SK-N-SH treated with all-trans-retinoic acid at 6 μM for 48 hours (cell line): ENCODE results near the gene ZBTB42.
A peak's percentile ranks its signal among the peaks of the same experiment; 100 is the strongest.

Experiments used
- ATAC-seq: fragments of 200-7000 bp; cut with Tn5 transposase; 3 replicates; pipeline ENCODE4 v1.9.1; 2020; ENCODE audit warnings: mild to moderate bottlenecking, moderate library complexity
- ARNTL ChIP-seq: fragments of 450-650 bp; formaldehyde crosslinking; IDR thresholded peaks from 2 replicates; pipeline ENCODE4 v1.5.0; 2020; ENCODE audit warnings: low read depth, mild to moderate bottlenecking, moderate library complexity, borderline replicate concordance
- CSDC2 ChIP-seq: fragments of 250-450 bp; sonication (Bioruptor Pico); IDR thresholded peaks from 2 replicates; pipeline ENCODE4 v1.5.0; 2020; ENCODE audit warnings: mild to moderate bottlenecking, moderate library complexity
- ESRRG ChIP-seq: fragments of 250-450 bp; sonication (Bioruptor Pico); IDR thresholded peaks from 2 replicates; pipeline ENCODE4 v1.6.1; 2021; ENCODE audit warnings: mild to moderate bottlenecking
- GLIS3 ChIP-seq: fragments of 250-450 bp; sonication (Bioruptor Pico); IDR thresholded peaks from 2 replicates; pipeline ENCODE4 v1.5.0; 2020; ENCODE audit warnings: mild to moderate bottlenecking, moderate library complexity
- ISL1 ChIP-seq: fragments of 250-450 bp; sonication (Bioruptor Pico); IDR thresholded peaks from 2 replicates; pipeline ENCODE4 v2.1.2; 2022; ENCODE audit warnings: mild to moderate bottlenecking, moderate library complexity
- OSR1 ChIP-seq: fragments of 250-450 bp; sonication (Bioruptor Pico); IDR thresholded peaks from 2 replicates; pipeline ENCODE4 v1.8.0; 2022; ENCODE audit warnings: moderate library complexity, mild to moderate bottlenecking, inconsistent platforms
- PPARA ChIP-seq: fragments of 250-450 bp; sonication (Bioruptor Pico); IDR thresholded peaks from 2 replicates; pipeline ENCODE4 v1.5.0; 2020; ENCODE audit warnings: mild to moderate bottlenecking, borderline replicate concordance
- RARB ChIP-seq: fragments of 250-450 bp; sonication (Bioruptor Pico); IDR thresholded peaks from 2 replicates; pipeline ENCODE4 v1.8.0; 2021; ENCODE audit warnings: mild to moderate bottlenecking, moderate library complexity
- SNAI2 ChIP-seq: fragments of 250-450 bp; sonication (Bioruptor Pico); IDR thresholded peaks from 2 replicates; pipeline ENCODE4 v1.5.0; 2020; ENCODE audit warnings: mild to moderate bottlenecking, moderate library complexity
- TCF4 ChIP-seq: fragments of 250-450 bp; sonication (Bioruptor Pico); IDR thresholded peaks from 2 replicates; pipeline ENCODE4 v1.8.0; 2021; ENCODE audit warnings: mild to moderate bottlenecking, moderate library complexity, borderline replicate concordance
- TOX ChIP-seq: fragments of 250-450 bp; sonication (Bioruptor Pico); IDR thresholded peaks from 2 replicates; pipeline ENCODE4 v1.8.0; 2021; ENCODE audit warnings: mild to moderate bottlenecking, moderate library complexity, borderline replicate concordance
- ZC3H10 ChIP-seq: fragments of 250-450 bp; sonication (Bioruptor Pico); IDR thresholded peaks from 2 replicates; pipeline ENCODE4 v1.5.1; 2021; ENCODE audit warnings: mild to moderate bottlenecking, moderate library complexity
- ZFP3 ChIP-seq: fragments of 250-450 bp; sonication (Bioruptor Pico); IDR thresholded peaks from 2 replicates; pipeline ENCODE4 v1.5.0; 2020; ENCODE audit warnings: mild to moderate bottlenecking, moderate library complexity
- ZFP30 ChIP-seq: fragments of 450-650 bp; formaldehyde crosslinking; IDR thresholded peaks from 2 replicates; pipeline ENCODE4 v1.5.0; 2022; ENCODE audit warnings: mild to moderate bottlenecking, moderate library complexity
- ZNF565 ChIP-seq: fragments of 450-650 bp; formaldehyde crosslinking; conservative IDR thresholded peaks from 2 replicates; pipeline ENCODE4 v1.5.0; 2020; ENCODE audit warnings: low read depth, mild to moderate bottlenecking, moderate library complexity
- ZNF70 ChIP-seq: fragments of 450-650 bp; formaldehyde crosslinking; IDR thresholded peaks from 2 replicates; pipeline ENCODE4 v1.5.0; 2020; ENCODE audit warnings: mild to moderate bottlenecking, moderate library complexity
- ZNF8 ChIP-seq: fragments of 450-650 bp; formaldehyde crosslinking; IDR thresholded peaks from 2 replicates; pipeline ENCODE4 v1.5.0; 2020; ENCODE audit warnings: mild to moderate bottlenecking, moderate library complexity
- TF ChIP-seq, protein P1 (sequence below): fragments of 250-450 bp; sonication (Bioruptor Pico); IDR thresholded peaks from 2 replicates; pipeline ENCODE4 v1.8.0; 2020; ENCODE audit warnings: mild to moderate bottlenecking, moderate library complexity, borderline replicate concordance
- TF ChIP-seq, protein P2 (sequence below): fragments of 250-450 bp; sonication (Bioruptor Pico); IDR thresholded peaks from 2 replicates; pipeline ENCODE4 v1.5.1; 2021; ENCODE audit warnings: mild to moderate bottlenecking, moderate library complexity
- TF ChIP-seq, protein P3 (sequence below): fragments of 250-450 bp; sonication (Bioruptor Pico); IDR thresholded peaks from 2 replicates; pipeline ENCODE4 v1.8.0; 2021; ENCODE audit warnings: low read depth, mild to moderate bottlenecking, moderate library complexity, borderline replicate concordance
- TF ChIP-seq, protein P4 (sequence below): fragments of 250-450 bp; sonication (Bioruptor Pico); IDR thresholded peaks from 2 replicates; pipeline ENCODE4 v1.5.0; 2020; ENCODE audit warnings: mild to moderate bottlenecking, moderate library complexity

Gene ZBTB42

DNA sequence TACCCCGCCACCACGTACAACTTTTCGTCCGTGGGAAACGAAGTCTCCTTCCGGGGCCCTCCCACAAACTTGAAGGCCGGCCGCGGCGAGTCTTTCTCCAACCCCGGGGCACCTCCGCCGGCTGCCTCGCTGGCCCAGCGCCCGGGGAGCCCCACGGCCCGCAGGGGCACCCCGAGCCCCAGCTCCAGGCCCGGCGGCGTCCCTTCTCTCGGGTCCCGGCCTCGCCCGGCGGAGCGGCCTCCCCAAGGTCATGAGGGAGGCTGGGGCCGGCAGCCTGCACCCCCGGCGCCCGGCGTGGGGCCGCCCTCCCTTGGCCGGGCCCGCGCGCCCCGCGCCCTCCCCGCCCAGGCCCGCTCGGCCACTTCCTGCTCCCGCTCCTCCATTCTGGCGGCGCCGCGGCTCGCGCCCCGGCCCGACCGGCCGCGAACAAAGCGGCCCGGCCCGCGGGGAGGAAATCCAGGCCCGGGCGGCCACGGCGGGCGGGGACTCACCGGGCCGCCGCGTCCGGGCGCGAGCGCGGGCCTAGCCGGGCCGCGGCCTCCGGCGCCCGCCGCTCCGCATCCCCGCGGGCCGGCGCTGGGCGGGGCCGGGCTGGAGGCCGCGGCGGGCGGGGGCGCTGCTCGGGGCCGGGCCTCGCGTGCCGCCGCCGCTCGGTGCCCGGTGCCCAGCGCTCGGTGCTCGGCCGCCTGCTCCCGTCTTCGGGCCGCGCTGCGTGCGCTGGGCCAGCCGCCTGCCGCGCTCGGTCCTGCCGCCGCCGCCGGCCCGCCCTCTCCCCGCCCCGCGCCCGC lies 5.7 kb upstream of the ZBTB42 start, which contains the start of gene AKT1:
TSS of gene AKT1 (minus strand) at position 756 of the 788 bp plus-strand sequence. CDS start 3,105 bp downstream, outside the sequence.
- TF ChIP-seq ZFP30 (CRISPR knock-in tag), result no peak
- no peak for TF ChIP-seq ISL1 (CRISPR knock-in tag)
- TF ChIP-seq ZC3H10 (CRISPR knock-in tag), result no peak
- peak; percentile 8 for ATAC-seq

DNA sequence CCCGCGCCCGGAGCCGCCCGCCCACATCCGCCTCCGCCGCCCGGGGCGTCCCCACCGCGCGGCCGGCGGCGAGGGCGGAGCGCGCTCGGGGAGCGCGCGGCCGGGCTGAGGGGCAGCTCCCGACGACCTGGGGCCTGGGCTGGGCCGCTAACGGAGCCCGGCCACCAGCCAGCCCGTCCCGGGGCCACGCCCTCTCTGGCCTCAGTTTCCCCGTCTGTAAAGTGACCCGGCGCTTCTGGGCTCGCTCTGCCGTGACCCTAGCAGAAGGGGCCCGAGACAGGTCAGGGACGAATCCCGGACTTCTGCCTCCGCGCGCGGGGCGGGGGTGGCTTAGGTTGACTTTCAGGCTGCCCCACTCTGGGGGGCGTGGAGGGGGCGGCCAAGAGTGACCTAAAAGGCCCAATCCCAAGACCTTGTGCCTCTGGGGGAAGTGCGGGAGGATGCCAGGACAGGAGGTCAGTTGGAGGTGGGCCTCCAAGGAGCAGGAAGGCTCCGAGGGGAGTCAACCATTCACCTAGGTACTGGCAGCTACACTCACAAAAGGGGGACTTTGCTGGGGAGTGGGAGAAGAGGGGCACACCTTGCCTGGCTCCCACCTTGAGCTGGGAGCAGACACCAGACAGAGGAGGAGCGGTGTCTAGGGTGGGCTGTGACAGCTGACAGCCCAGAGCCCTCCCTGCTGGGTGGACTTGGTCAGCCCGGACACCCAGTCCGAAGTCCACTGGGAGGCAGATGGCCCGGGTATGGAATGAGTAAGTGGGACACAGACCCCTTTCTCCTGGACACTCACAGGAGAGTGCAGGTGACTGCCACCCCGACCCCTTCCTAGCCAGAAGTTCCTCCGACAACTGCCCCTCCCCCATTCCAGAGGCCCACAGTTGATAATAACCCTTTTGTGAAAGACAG lies 4.9 kb upstream of the ZBTB42 start:
- TF ChIP-seq ESRRG (CRISPR knock-in tag), result no peak
- TF ChIP-seq, protein P1, sequence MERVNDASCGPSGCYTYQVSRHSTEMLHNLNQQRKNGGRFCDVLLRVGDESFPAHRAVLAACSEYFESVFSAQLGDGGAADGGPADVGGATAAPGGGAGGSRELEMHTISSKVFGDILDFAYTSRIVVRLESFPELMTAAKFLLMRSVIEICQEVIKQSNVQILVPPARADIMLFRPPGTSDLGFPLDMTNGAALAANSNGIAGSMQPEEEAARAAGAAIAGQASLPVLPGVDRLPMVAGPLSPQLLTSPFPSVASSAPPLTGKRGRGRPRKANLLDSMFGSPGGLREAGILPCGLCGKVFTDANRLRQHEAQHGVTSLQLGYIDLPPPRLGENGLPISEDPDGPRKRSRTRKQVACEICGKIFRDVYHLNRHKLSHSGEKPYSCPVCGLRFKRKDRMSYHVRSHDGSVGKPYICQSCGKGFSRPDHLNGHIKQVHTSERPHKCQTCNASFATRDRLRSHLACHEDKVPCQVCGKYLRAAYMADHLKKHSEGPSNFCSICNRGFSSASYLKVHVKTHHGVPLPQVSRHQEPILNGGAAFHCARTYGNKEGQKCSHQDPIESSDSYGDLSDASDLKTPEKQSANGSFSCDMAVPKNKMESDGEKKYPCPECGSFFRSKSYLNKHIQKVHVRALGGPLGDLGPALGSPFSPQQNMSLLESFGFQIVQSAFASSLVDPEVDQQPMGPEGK (CRISPR knock-in tag), result no peak
- no peak for TF ChIP-seq ISL1 (CRISPR knock-in tag)
- TF ChIP-seq, protein P2, sequence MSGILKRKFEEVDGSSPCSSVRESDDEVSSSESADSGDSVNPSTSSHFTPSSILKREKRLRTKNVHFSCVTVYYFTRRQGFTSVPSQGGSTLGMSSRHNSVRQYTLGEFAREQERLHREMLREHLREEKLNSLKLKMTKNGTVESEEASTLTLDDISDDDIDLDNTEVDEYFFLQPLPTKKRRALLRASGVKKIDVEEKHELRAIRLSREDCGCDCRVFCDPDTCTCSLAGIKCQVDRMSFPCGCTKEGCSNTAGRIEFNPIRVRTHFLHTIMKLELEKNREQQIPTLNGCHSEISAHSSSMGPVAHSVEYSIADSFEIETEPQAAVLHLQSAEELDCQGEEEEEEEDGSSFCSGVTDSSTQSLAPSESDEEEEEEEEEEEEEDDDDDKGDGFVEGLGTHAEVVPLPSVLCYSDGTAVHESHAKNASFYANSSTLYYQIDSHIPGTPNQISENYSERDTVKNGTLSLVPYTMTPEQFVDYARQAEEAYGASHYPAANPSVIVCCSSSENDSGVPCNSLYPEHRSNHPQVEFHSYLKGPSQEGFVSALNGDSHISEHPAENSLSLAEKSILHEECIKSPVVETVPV (CRISPR knock-in tag), result no peak
- TF ChIP-seq ZNF8 (CRISPR knock-in tag), result no peak
- no peak for TF ChIP-seq PPARA (CRISPR knock-in tag)
- no peak for TF ChIP-seq TOX (CRISPR knock-in tag)
- TF ChIP-seq GLIS3 (CRISPR knock-in tag), result no peak
- TF ChIP-seq CSDC2 (CRISPR knock-in tag), result no peak
- TF ChIP-seq, protein P3, sequence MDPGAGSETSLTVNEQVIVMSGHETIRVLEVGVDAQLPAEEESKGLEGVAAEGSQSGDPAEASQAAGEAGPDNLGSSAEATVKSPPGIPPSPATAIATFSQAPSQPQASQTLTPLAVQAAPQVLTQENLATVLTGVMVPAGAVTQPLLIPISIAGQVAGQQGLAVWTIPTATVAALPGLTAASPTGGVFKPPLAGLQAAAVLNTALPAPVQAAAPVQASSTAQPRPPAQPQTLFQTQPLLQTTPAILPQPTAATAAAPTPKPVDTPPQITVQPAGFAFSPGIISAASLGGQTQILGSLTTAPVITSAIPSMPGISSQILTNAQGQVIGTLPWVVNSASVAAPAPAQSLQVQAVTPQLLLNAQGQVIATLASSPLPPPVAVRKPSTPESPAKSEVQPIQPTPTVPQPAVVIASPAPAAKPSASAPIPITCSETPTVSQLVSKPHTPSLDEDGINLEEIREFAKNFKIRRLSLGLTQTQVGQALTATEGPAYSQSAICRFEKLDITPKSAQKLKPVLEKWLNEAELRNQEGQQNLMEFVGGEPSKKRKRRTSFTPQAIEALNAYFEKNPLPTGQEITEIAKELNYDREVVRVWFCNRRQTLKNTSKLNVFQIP (CRISPR knock-in tag), result no peak
- no peak for TF ChIP-seq ZNF70 (CRISPR knock-in tag)
- no peak for TF ChIP-seq TCF4 (CRISPR knock-in tag)
- TF ChIP-seq RARB (CRISPR knock-in tag), result no peak
- no peak for TF ChIP-seq ARNTL (CRISPR knock-in tag)
- TF ChIP-seq OSR1, result no peak
- no peak for TF ChIP-seq SNAI2
- TF ChIP-seq, protein P4, sequence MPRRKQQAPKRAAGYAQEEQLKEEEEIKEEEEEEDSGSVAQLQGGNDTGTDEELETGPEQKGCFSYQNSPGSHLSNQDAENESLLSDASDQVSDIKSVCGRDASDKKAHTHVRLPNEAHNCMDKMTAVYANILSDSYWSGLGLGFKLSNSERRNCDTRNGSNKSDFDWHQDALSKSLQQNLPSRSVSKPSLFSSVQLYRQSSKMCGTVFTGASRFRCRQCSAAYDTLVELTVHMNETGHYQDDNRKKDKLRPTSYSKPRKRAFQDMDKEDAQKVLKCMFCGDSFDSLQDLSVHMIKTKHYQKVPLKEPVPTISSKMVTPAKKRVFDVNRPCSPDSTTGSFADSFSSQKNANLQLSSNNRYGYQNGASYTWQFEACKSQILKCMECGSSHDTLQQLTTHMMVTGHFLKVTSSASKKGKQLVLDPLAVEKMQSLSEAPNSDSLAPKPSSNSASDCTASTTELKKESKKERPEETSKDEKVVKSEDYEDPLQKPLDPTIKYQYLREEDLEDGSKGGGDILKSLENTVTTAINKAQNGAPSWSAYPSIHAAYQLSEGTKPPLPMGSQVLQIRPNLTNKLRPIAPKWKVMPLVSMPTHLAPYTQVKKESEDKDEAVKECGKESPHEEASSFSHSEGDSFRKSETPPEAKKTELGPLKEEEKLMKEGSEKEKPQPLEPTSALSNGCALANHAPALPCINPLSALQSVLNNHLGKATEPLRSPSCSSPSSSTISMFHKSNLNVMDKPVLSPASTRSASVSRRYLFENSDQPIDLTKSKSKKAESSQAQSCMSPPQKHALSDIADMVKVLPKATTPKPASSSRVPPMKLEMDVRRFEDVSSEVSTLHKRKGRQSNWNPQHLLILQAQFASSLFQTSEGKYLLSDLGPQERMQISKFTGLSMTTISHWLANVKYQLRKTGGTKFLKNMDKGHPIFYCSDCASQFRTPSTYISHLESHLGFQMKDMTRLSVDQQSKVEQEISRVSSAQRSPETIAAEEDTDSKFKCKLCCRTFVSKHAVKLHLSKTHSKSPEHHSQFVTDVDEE, result no peak
- no peak for TF ChIP-seq ZNF565 (CRISPR knock-in tag)
- TF ChIP-seq, all 23 proteins: peak for 0
- peak; percentile 46 for ATAC-seq

DNA sequence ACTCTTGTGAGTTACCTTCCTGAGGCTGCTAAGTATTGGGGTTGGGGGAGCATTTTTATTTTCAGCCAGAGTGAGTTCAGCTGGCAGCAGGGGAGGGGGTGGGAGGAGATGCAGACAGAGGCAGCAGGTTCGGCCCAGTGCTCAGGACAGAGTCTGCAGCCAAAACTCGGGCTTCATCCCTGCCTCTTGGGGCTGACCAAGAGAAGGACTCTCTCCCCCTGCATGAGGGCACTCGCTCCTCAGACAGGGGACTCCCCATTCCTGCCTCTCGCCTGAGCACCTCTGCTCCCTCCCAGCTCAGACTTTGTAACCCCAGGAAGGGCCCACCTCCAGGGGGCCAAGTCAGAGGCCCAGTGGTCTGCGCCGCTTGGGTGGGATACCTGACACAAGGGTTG lies 4.2 kb upstream of the ZBTB42 start:
- no peak for ATAC-seq
- no peak for TF ChIP-seq ZNF70 (CRISPR knock-in tag)
- TF ChIP-seq, protein P3 (CRISPR knock-in tag), result no peak
- TF ChIP-seq RARB (CRISPR knock-in tag), result no peak
- no peak for TF ChIP-seq PPARA (CRISPR knock-in tag)
- no peak for TF ChIP-seq GLIS3 (CRISPR knock-in tag)
- TF ChIP-seq ZC3H10 (CRISPR knock-in tag), result no peak
- TF ChIP-seq, protein P2 (CRISPR knock-in tag), result no peak
- TF ChIP-seq, protein P1 (CRISPR knock-in tag), result no peak
- TF ChIP-seq ISL1 (CRISPR knock-in tag), result no peak
- no peak for TF ChIP-seq ZFP3 (CRISPR knock-in tag)
